ENCODE data around the gene NDEL1. TPM values are rescaled to one million over a fixed set of nuclear protein-coding genes. Genes with fewer than 3 reads are reported as not detected.
A peak's percentile ranks its signal among the peaks of the same experiment; 100 is the strongest.

The NDEL1 gene
- total RNA-seq, 2 experiments from 2014 or later, result 37.5 to 47.8 TPM

- Mint-ChIP-seq H3K36me3 (peaks cover 18% of the 10 kb centered on the region), H3K9me3 (no peaks in the 10 kb centered on the region), H3K27ac (peak overlapping the region; percentile 92), H3K4me1 (peaks cover 30% of the 10 kb centered on the region), H3K27me3 (no peaks in the 10 kb centered on the region), H3K4me3 (peak overlapping the region; percentile 89)
- DNase-seq, result peak; percentile 72
These were observed 622 bp downstream of the NDEL1 start for GRCh38 chr17:8436169-8436843.

- no peak for DNase-seq
- peaks cover 18% of the 10 kb centered on the region for H3K36me3 Mint-ChIP-seq
- no peaks in the 10 kb centered on the region for H3K27me3 Mint-ChIP-seq
- no peaks in the 10 kb centered on the region for H3K9me3 Mint-ChIP-seq
- peaks cover 35% of the 10 kb centered on the region for H3K4me1 Mint-ChIP-seq
- H3K4me3 Mint-ChIP-seq, result peak overlapping the region; percentile 89
- H3K27ac Mint-ChIP-seq, result peak overlapping the region; percentile 92
These were observed 1.1 kb downstream of the NDEL1 start for GRCh38 chr17:8436844-8437171.

GRCh38 chr17:8438441-8438840 lies 2.8 kb downstream of the NDEL1 start:
- DNase-seq, result no peak
- Mint-ChIP-seq H3K9me3 (no peaks in the 10 kb centered on the region), H3K36me3 (peaks cover 18% of the 10 kb centered on the region), H3K27ac (peak overlapping the region; percentile 42), H3K27me3 (no peaks in the 10 kb centered on the region), H3K4me3 (peak overlapping the region; percentile 29), H3K4me1 (peaks cover 45% of the 10 kb centered on the region)

DNA sequence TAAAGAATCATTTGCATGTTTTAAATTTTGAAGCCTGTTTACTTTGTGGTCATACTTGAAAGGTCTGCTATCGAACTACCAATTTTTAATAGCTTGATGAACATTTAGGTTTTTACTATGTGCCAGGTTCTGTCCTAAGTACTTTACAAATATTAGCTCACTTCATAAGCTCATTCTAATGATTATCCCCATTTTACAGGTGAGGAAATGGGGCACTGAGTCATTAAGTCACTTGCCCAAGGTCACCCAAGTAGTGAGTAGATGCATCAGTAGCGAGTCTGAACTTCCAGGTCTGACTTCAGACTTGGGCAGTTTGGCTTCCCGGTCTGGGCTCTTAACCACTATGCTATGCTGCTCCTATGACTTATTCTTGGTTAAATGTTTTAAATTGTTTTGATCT lies 4.0 kb downstream of the NDEL1 start:
- Mint-ChIP-seq H3K27me3 (no peaks in the 10 kb centered on the region), H3K4me1 (peaks cover 54% of the 10 kb centered on the region), H3K9me3 (no peaks in the 10 kb centered on the region), H3K36me3 (peaks cover 18% of the 10 kb centered on the region), H3K4me3 (no peak overlapping the region), H3K27ac (no peak overlapping the region)
- no peak for DNase-seq

DNA sequence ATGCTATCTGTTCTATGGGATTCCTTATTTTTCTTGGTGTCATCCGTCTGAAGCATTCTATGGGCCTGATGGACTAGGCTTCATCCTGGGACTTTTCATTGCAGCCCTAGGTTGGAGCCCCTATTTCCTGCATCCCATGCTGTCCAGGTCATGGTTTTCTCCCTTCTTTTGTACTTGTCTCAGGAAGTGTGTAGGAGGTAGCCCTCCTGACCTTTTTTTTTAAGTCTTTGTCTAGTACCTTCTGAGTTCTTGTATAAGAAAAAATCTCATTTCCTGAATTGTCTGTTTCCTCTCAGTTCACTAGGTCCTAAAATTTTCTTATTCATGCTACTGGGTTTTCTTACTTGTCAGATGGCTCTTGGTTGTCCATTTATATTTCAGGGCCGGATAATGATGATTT lies 6.0 kb downstream of the NDEL1 start:
- Mint-ChIP-seq H3K27me3 (no peaks in the 10 kb centered on the region), H3K27ac (peak overlapping the region; percentile 60), H3K4me3 (peak overlapping the region; percentile 11), H3K36me3 (peaks cover 18% of the 10 kb centered on the region), H3K4me1 (peaks cover 50% of the 10 kb centered on the region), H3K9me3 (no peaks in the 10 kb centered on the region)
- no peak for DNase-seq

GRCh38 chr17:8442310-8442709 lies 6.6 kb downstream of the NDEL1 start:
- Mint-ChIP-seq H3K9me3 (no peaks in the 10 kb centered on the region), H3K4me1 (peaks cover 49% of the 10 kb centered on the region), H3K4me3 (no peak overlapping the region), H3K36me3 (peaks cover 21% of the 10 kb centered on the region), H3K27me3 (no peaks in the 10 kb centered on the region), H3K27ac (peak overlapping the region; percentile 22)
- DNase-seq, result no peak

DNA sequence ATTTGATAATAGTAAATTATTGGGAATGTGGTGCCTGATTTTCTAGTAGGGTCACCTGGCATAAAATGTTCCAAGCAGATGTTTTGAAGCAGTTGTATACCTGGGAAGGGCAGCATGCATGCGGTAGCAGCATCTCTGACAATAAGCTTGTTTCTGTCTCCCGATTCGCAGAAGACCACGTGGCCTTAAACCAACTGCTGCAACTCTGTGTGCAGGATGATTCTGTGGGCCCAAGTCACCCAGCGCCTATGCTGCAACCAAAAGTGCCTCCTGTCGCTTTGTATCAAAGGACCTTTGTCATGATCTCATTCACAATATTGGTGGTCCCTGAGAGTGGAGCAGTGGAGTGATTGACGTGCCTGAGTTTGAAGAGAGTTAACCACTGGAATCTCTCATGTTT lies 8.1 kb downstream of the NDEL1 start:
- no peaks in the 10 kb centered on the region for H3K9me3 Mint-ChIP-seq
- peak overlapping the region; percentile 2 for H3K27ac Mint-ChIP-seq
- DNase-seq, result no peak
- no peak overlapping the region for H3K4me3 Mint-ChIP-seq
- H3K36me3 Mint-ChIP-seq, result peaks cover 21% of the 10 kb centered on the region
- H3K4me1 Mint-ChIP-seq, result peaks cover 38% of the 10 kb centered on the region
- no peaks in the 10 kb centered on the region for H3K27me3 Mint-ChIP-seq

- Mint-ChIP-seq H3K27ac (no peak overlapping the region), H3K36me3 (peaks cover 27% of the 10 kb centered on the region), H3K4me3 (no peak overlapping the region), H3K9me3 (no peaks in the 10 kb centered on the region), H3K27me3 (no peaks in the 10 kb centered on the region), H3K4me1 (peaks cover 38% of the 10 kb centered on the region)
- DNase-seq, result no peak
These were observed 8.8 kb downstream of the NDEL1 start for GRCh38 chr17:8444494-8444893.

DNA sequence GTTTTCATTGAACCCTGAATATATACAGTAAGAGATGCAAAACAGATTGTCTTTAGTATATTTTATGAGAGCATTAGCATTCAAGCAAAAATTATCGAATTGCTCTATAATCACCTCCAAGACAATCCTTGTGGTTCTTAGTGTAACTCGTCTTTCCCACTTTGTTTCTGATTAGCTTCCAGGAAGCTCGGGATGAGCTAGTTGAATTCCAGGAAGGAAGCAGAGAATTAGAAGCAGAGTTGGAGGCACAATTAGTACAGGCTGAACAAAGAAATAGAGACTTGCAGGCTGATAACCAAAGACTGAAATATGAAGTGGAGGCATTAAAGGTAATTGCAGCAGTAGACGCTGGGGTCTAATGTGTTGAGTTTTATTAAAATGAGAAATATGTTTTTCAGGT lies 9.9 kb downstream of the NDEL1 start:
- peaks cover 24% of the 10 kb centered on the region for H3K36me3 Mint-ChIP-seq
- H3K27me3 Mint-ChIP-seq, result no peaks in the 10 kb centered on the region
- H3K27ac Mint-ChIP-seq, result no peak overlapping the region
- no peaks in the 10 kb centered on the region for H3K9me3 Mint-ChIP-seq
- no peak overlapping the region for H3K4me3 Mint-ChIP-seq
- no peak for DNase-seq
- peaks cover 30% of the 10 kb centered on the region for H3K4me1 Mint-ChIP-seq

- no peak overlapping the region for H3K4me3 Mint-ChIP-seq
- H3K4me1 Mint-ChIP-seq, result peaks cover 15% of the 10 kb centered on the region
- no peaks in the 10 kb centered on the region for H3K27me3 Mint-ChIP-seq
- no peak overlapping the region for H3K27ac Mint-ChIP-seq
- no peaks in the 10 kb centered on the region for H3K9me3 Mint-ChIP-seq
- H3K36me3 Mint-ChIP-seq, result peaks cover 31% of the 10 kb centered on the region
- DNase-seq, result no peak
These were observed 12.1 kb downstream of the NDEL1 start for GRCh38 chr17:8447799-8448198.

DNA sequence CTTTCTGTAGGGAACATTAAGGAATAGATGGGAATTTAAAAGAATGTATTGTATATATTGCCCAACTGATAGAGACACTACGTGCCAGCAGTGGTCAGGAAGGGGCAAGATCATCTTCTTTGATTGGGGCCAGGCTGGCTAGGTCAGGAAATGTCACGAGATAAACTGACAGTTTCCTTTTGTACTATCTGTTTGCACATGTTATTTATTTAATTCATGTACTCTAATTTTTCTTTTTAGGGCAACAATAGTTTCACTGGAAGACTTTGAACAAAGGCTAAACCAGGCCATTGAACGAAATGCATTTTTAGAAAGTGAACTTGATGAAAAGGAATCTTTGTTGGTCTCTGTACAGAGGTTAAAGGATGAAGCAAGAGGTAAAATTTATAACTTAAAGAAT lies 12.6 kb downstream of the NDEL1 start:
- H3K27ac Mint-ChIP-seq, result no peak overlapping the region
- H3K4me1 Mint-ChIP-seq, result peaks cover 11% of the 10 kb centered on the region
- H3K4me3 Mint-ChIP-seq, result no peak overlapping the region
- H3K27me3 Mint-ChIP-seq, result no peaks in the 10 kb centered on the region
- no peak for DNase-seq
- H3K9me3 Mint-ChIP-seq, result no peaks in the 10 kb centered on the region
- H3K36me3 Mint-ChIP-seq, result peaks cover 31% of the 10 kb centered on the region

DNA sequence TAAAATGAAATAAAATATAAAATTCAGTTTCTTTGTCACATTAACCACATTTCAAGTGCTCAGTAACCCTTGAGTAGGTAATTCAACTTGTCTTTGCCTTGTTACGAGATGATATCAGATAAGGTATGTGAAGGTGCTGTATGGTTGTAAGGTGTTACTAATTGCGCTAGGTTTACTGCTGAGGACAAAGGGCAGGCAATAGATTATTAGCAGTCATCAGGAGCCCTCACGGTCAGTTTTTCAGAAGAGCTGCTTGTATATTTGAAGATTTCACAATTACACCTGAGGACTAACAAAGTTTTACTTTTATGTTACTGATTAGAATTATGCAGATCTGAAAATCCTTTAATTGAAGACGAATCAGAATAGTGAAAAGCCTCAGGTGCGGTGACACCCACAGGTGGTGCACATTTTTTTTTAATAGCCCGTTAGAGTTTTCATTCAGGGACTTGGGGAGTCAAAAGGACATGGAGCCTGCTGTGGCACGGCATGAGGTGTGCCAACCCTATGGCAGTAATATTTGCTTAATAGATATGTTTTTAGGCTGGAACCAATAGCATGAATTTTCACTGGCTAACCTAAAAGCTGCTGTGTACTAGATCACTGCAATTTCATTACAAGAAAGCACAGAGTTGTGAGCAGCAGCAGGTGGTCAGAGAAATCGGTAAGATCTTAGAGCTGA lies 16.4 kb downstream of the NDEL1 start:
- H3K9me3 Mint-ChIP-seq, result no peaks in the 10 kb centered on the region
- H3K4me1 Mint-ChIP-seq, result peaks cover 8% of the 10 kb centered on the region
- no peak overlapping the region for H3K4me3 Mint-ChIP-seq
- H3K27ac Mint-ChIP-seq, result no peak overlapping the region
- no peak for DNase-seq
- H3K36me3 Mint-ChIP-seq, result peaks cover 35% of the 10 kb centered on the region
- no peaks in the 10 kb centered on the region for H3K27me3 Mint-ChIP-seq

DNA sequence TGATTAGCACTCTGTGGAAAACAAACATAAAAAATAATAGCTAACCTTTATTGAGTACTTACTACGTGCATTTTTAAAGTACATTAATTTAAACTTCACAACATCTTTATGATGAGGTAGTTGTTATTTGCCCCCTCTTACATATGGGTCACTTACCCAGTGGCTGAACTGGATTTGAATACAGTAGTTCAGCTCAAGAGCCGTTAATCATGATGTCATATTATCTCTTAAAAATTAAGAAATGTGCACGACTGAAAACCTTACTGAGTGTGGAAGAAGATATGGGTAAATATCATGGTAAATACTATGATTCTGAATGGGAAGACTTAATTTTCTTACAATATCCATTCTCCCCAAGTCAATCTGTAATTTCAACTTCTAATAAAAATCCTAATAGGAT lies 17.6 kb downstream of the NDEL1 start:
- Mint-ChIP-seq H3K4me3 (no peak overlapping the region), H3K27ac (no peak overlapping the region), H3K4me1 (peaks cover 14% of the 10 kb centered on the region), H3K36me3 (peaks cover 39% of the 10 kb centered on the region), H3K9me3 (no peaks in the 10 kb centered on the region), H3K27me3 (no peaks in the 10 kb centered on the region)
- DNase-seq, result no peak

- peaks cover 15% of the 10 kb centered on the region for H3K4me1 Mint-ChIP-seq
- H3K27ac Mint-ChIP-seq, result peak overlapping the region; percentile 2
- no peaks in the 10 kb centered on the region for H3K27me3 Mint-ChIP-seq
- no peaks in the 10 kb centered on the region for H3K9me3 Mint-ChIP-seq
- H3K4me3 Mint-ChIP-seq, result no peak overlapping the region
- peaks cover 27% of the 10 kb centered on the region for H3K36me3 Mint-ChIP-seq
- no peak for DNase-seq
These were observed 20.1 kb downstream of the NDEL1 start for GRCh38 chr17:8455665-8456209.

DNA sequence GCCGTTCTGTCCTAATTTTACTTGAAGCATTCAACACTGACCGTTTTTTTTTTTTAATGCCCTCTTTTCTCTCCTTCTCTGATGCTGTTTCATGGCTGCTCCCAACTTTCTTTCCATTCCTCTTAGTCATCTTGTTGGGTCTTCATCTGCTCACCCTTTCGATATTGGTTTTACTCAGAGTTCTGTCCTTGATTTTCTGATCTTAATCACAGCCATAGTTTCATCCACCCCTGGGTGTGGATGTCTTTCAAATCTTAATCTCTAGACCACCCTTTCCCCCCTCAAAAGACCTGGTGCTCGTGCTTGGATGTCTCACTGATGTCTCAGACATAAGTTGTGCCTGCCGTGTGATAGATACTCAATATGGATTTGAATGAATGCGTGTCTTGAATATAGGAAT lies 22.4 kb downstream of the NDEL1 start:
- Mint-ChIP-seq H3K27ac (no peak overlapping the region), H3K4me1 (peaks cover 18% of the 10 kb centered on the region), H3K9me3 (no peaks in the 10 kb centered on the region), H3K4me3 (no peak overlapping the region), H3K27me3 (no peaks in the 10 kb centered on the region), H3K36me3 (peaks cover 22% of the 10 kb centered on the region)
- DNase-seq, result no peak

DNA sequence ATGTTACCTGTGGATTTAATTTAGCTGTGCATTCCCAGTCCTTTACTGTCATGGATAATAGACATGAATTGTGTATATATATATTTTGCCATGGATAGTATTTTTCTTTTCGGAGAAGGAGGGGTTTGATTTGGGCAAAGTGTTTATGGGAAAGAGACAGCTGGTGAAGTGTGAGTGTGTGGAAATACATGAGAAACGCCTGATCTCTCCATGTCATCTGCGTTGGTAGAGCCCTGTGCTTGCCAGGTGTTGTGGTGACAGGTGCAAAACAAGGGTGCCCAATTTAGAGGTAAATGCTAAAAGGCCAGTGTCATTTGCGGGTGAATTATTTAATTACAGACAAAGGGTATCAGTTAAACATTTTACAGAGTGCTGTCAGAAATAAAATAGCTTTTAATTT lies 23.4 kb downstream of the NDEL1 start:
- DNase-seq, result no peak
- peaks cover 27% of the 10 kb centered on the region for H3K36me3 Mint-ChIP-seq
- H3K27me3 Mint-ChIP-seq, result no peaks in the 10 kb centered on the region
- peaks cover 20% of the 10 kb centered on the region for H3K4me1 Mint-ChIP-seq
- H3K27ac Mint-ChIP-seq, result no peak overlapping the region
- H3K4me3 Mint-ChIP-seq, result no peak overlapping the region
- no peaks in the 10 kb centered on the region for H3K9me3 Mint-ChIP-seq
